PC-9 (cell line): ENCODE results near the gene RNF112. TPM values are rescaled to one million over a fixed set of nuclear protein-coding genes. Genes with fewer than 3 reads are reported as not detected.

Experiments used
- BruUV-seq: library from RNA; stranded (reverse); fragments of 400-500 nt; replicated peaks from 2 replicates; lab custom pipeline; 2021; lab: Mats Ljungman, UMichigan
- CTCF ChIA-PET: fragments of 300-600 bp; sonication (Branson Sonifier 250); formaldehyde crosslinking; loops from one replicate; lab custom pipeline; 2022; ENCODE audit warnings: antibody characterized with exemption; lab: Charles Lee
- POLR2A ChIA-PET: fragments of 300-600 bp; sonication (Branson Sonifier 250); formaldehyde crosslinking; loops from one replicate; lab custom pipeline; 2022; ENCODE audit warnings: antibody characterized with exemption; ENCODE audit not compliant: unreplicated experiment; lab: Charles Lee
- DNase-seq, 2 experiments: peaks; one replicate each; pipeline versions ENCODE4 v3.0.0 to v3.0.0-alpha.2; 2015 to 2022; ENCODE audit warnings: mixed read lengths in 1 of 2
- H2AFZ ChIP-seq: fragments of 200-600 bp; sonication (generic); 2 replicates; pipeline ENCODE4 v1.8.1; 2017; ENCODE audit warnings: antibody characterized with exemption
- H3F3A ChIP-seq: fragments of 200-600 bp; sonication (generic); 2 replicates; pipeline ENCODE4 v1.8.1; 2017; ENCODE audit warnings: antibody characterized with exemption, mild to moderate bottlenecking, low read depth; ENCODE audit not compliant: insufficient read depth
- H3K27ac ChIP-seq: fragments of 200-600 bp; sonication (generic); 2 replicates; pipeline ENCODE4 v1.6.1; 2016; ENCODE audit warnings: mixed run types
- H3K27me3 ChIP-seq: fragments of 200-600 bp; sonication (generic); 2 replicates; pipeline ENCODE4 v1.6.1; 2016; ENCODE audit warnings: low read depth, mixed run types; ENCODE audit not compliant: insufficient read depth
- H3K36me3 ChIP-seq: fragments of 200-600 bp; sonication (generic); 2 replicates; pipeline ENCODE4 v1.6.1; 2016; ENCODE audit warnings: low read depth, mixed run types
- H3K4me1 ChIP-seq: fragments of 200-600 bp; sonication (generic); replicated peaks from 2 replicates; pipeline ENCODE4 v1.6.1; 2016; ENCODE audit warnings: mixed run types; ENCODE audit not compliant: insufficient read depth
- H3K4me2 ChIP-seq: fragments of 200-600 bp; sonication (generic); 2 replicates; pipeline ENCODE4 v1.6.1; 2017; ENCODE audit warnings: mixed run types
- H3K4me3 ChIP-seq: fragments of 200-600 bp; sonication (generic); 2 replicates; pipeline ENCODE4 v1.6.1; 2016; ENCODE audit warnings: mixed run types
- H3K79me2 ChIP-seq: fragments of 200-600 bp; sonication (generic); 2 replicates; pipeline ENCODE4 v1.6.1; 2017; ENCODE audit warnings: low read depth, mixed run types
- H3K9me2 ChIP-seq: fragments of 200-600 bp; sonication (generic); 2 replicates; pipeline ENCODE4 v1.8.1; 2017; ENCODE audit warnings: mild to moderate bottlenecking; ENCODE audit not compliant: insufficient read depth
- H3K9me3 ChIP-seq: fragments of 200-600 bp; sonication (generic); 2 replicates; pipeline ENCODE4 v1.8.1; 2016; ENCODE audit warnings: low read depth; ENCODE audit not compliant: insufficient read depth
- H4K20me1 ChIP-seq: fragments of 200-600 bp; sonication (generic); 2 replicates; pipeline ENCODE4 v1.8.1; 2017; ENCODE audit not compliant: insufficient read depth
- CTCF ChIP-seq: fragments of 200-600 bp; sonication (generic); conservative IDR thresholded peaks from 2 replicates; pipeline ENCODE4 v1.6.1; 2017; ENCODE audit warnings: mixed run types, antibody characterized with exemption, mild to moderate bottlenecking, moderate library complexity
- EZH2 ChIP-seq: fragments of 200-600 bp; sonication (generic); IDR thresholded peaks from 2 replicates; pipeline ENCODE4 v1.8.0; 2017; ENCODE audit warnings: antibody characterized with exemption, low read depth
- intact Hi-C: fragments of 100-400 bp; cut with micrococcal nuclease; formaldehyde crosslinking; loops from one replicate; pipeline ENCODE4 v1.10.0; 2022; ENCODE audit not compliant: unreplicated experiment
- total RNA-seq: library from RNA; stranded (reverse); gene quantifications from 2 replicates; pipeline ENCODE4 v1.2.3, GENCODE V29; 2021

The RNF112 gene
- total RNA-seq, 1 experiment from 2014 or later: 2.0 TPM

GRCh38 chr17:19386974-19387920 lies 23.8 kb upstream of the RNF112 start, which contains the start of gene MFAP4:
Gene MFAP4, minus strand, starts transcription at chr17:19387190. Its CDS starts 35 bp downstream, at chr17:19387155.
- H3F3A ChIP-seq: peaks cover 20% of the 10 kb centered on the region; the same call in 1 of the 2 replicates

GRCh38 chr17:19387921-19388521 lies 23.0 kb upstream of the RNF112 start:
- Histone ChIP-seq H3K9me3 (no peaks in the 10 kb centered on the region), H3K36me3 (0 out of 2 replicates have a peak, but pooled peaks cover 5% of the 10 kb centered on the region), H4K20me1 (no peaks in the 10 kb centered on the region), H3K27ac (0 out of 2 replicates have a peak overlapping the region, but pooled peaks have one; percentile 3), H2AFZ (no peak overlapping the region), H3F3A (peaks cover 20% of the 10 kb centered on the region; the same call in 1 of the 2 replicates), H3K79me2 (no peaks in the 10 kb centered on the region), H3K9me2 (no peaks in the 10 kb centered on the region), H3K4me1 (peaks cover 15% of the 10 kb centered on the region), H3K27me3 (no peaks in the 10 kb centered on the region), H3K4me2 (peak overlapping the region; percentile 10; the same call in 1 of the 2 replicates), H3K4me3 (no peak overlapping the region)
- ChIA-PET POLR2A (interaction anchor here (1.0 kb wide), 1 partner anchor 10 kb away, joined by 11 read pairs; no protein-coding TSS in a partner anchor), CTCF (no interaction called here)
- peak; percentile 79 to 92 for DNase-seq
- BruUV-seq: no TSS peak
- TF ChIP-seq EZH2 (no peak), CTCF (no peak)
- intact Hi-C loops: no loop called here

More at GRCh38 chr17:19386974-19387920, 23.8 kb upstream of the RNF112 start, which contains the start of gene MFAP4:
- Histone ChIP-seq H3K36me3 (0 out of 2 replicates have a peak, but pooled peaks cover 11% of the 10 kb centered on the region), H3K4me2 (peak within 1 kb of the TSS; percentile 10; the same call in 1 of the 2 replicates), H3K27me3 (no peaks in the 10 kb centered on the region), H3K4me1 (peaks cover 15% of the 10 kb centered on the region), H3K9me2 (no peaks in the 10 kb centered on the region), H3K79me2 (no peaks in the 10 kb centered on the region), H2AFZ (no peak within 1 kb of the TSS), H4K20me1 (no peaks in the 10 kb centered on the region), H3K27ac (no peak within 1 kb of the TSS), H3K9me3 (no peaks in the 10 kb centered on the region), H3K4me3 (no peak within 1 kb of the TSS)
- DNase-seq: no peak
- ChIA-PET POLR2A (interaction anchor here (0.6 to 2.1 kb wide), 2 partner anchors 9 to 25 kb away, joined by 3 to 21 read pairs; partner anchors contain the start of genes B9D1 and MAPK7), CTCF (no interaction called here)
- no TSS peak for BruUV-seq
- intact Hi-C loops: no loop called here
- no peak for TF ChIP-seq CTCF
- TF ChIP-seq EZH2: no peak
